H1 (cell line): ENCODE data around the gene SF3B2. TPM values are rescaled to one million over a fixed set of nuclear protein-coding genes. Genes with fewer than 3 reads are reported as not detected.

Experiments used
- CTCF ChIA-PET: fragments of 300-600 bp; sonication (Branson Sonifier 250); formaldehyde crosslinking; loops from one replicate; lab custom pipeline; 2021; ENCODE audit not compliant: partially characterized antibody; lab: Charles Lee
- POLR2A ChIA-PET: fragments of 300-600 bp; sonication (Branson Sonifier 250); formaldehyde crosslinking; loops from one replicate; lab custom pipeline; 2021; ENCODE audit warnings: inconsistent platforms; ENCODE audit not compliant: partially characterized antibody; lab: Charles Lee
- DNase-seq, 2 experiments: peaks; one replicate each; pipeline versions ENCODE4 v3.0.0 to v3.0.0-alpha.2; 2010 to 2022; ENCODE audit warnings: low spot score in 2 of 2, low read depth in 1 of 2, mixed read lengths in 1 of 2
- FAIRE-seq: peaks from 2 replicates; lab custom pipeline; 2011; peaks lifted over from hg19 to GRCh38; lab: Jason Lieb, UNC
- H2AFZ ChIP-seq: 2 replicates; pipeline ENCODE4 v1.8.1; 2012; ENCODE audit warnings: low read length, inconsistent platforms
- H2AK5ac ChIP-seq: 2 replicates; pipeline ENCODE4 v1.6.1; 2013; ENCODE audit warnings: low read depth, low read length
- H2BK120ac ChIP-seq: replicated peaks from 2 replicates; pipeline ENCODE3; 2013; ENCODE audit warnings: low read depth, low read length, inconsistent platforms
- H2BK12ac ChIP-seq: 2 replicates; pipeline ENCODE4 v1.6.1; 2013; ENCODE audit warnings: low read depth, low read length
- H2BK15ac ChIP-seq: 2 replicates; pipeline ENCODE4 v1.6.1; 2013; ENCODE audit warnings: low read length
- H2BK20ac ChIP-seq: 2 replicates; pipeline ENCODE4 v1.6.1; 2013; ENCODE audit warnings: low read length
- H2BK5ac ChIP-seq: 2 replicates; pipeline ENCODE4 v1.6.1; 2013; ENCODE audit warnings: low read depth, low read length
- H3K14ac ChIP-seq: 2 replicates; pipeline ENCODE4 v1.6.1; 2013; ENCODE audit warnings: inconsistent platforms; ENCODE audit not compliant: insufficient read length
- H3K18ac ChIP-seq: 2 replicates; pipeline ENCODE4 v1.6.1; 2013; ENCODE audit warnings: low read length; ENCODE audit errors: extremely low read depth
- H3K23ac ChIP-seq: 2 replicates; pipeline ENCODE4 v1.6.1; 2013; ENCODE audit warnings: inconsistent platforms; ENCODE audit not compliant: insufficient read length
- H3K23me2 ChIP-seq: 2 replicates; pipeline ENCODE4 v1.6.1; 2013; ENCODE audit warnings: low read depth, low read length
- H3K27ac ChIP-seq: 2 replicates; pipeline ENCODE4 v1.6.1; 2011; ENCODE audit warnings: low read depth, low read length, inconsistent platforms
- H3K27me3 ChIP-seq, 4 experiments: replicated peaks in 1 of 4; 1 replicate in 1 of 4; 2 replicates in 3 of 4; pipeline versions ENCODE4 v1.6.1 to v1.8.1; 2011 to 2013; ENCODE audit warnings: low read length in 3 of 4, mild to moderate bottlenecking in 3 of 4, inconsistent platforms in 2 of 4, mixed read lengths in 2 of 4, moderate library complexity in 1 of 4; ENCODE audit not compliant: control insufficient read depth in 3 of 4, insufficient read depth in 3 of 4; ENCODE audit errors: extremely low read depth in 1 of 4
- H3K36me3 ChIP-seq, 4 experiments: 2 replicates each; pipeline versions ENCODE4 v1.6.1 to v1.8.1; 2011 to 2013; ENCODE audit warnings: mild to moderate bottlenecking in 4 of 4, low read length in 3 of 4, moderate library complexity in 2 of 4, control low read depth in 1 of 4, inconsistent platforms in 1 of 4; ENCODE audit not compliant: insufficient read depth in 4 of 4, control insufficient read depth in 2 of 4
- H3K4ac ChIP-seq: replicated peaks from 2 replicates; pipeline ENCODE3; 2013; ENCODE audit warnings: low read length, low read depth, mixed read lengths, inconsistent platforms; ENCODE audit not compliant: insufficient read length
- H3K4me1 ChIP-seq, 4 experiments: replicated peaks in 1 of 4; 1 replicate in 1 of 4; 2 replicates in 3 of 4; pipeline versions ENCODE4 v1.6.1 to v1.8.1; 2011 to 2013; ENCODE audit warnings: low read length in 3 of 4, inconsistent platforms in 2 of 4, mixed read lengths in 1 of 4; ENCODE audit not compliant: insufficient read depth in 4 of 4, control insufficient read depth in 3 of 4
- H3K4me2 ChIP-seq, 2 experiments: 2 replicates each; pipeline versions ENCODE4 v1.6.1 to v1.8.1; 2011 to 2013; ENCODE audit warnings: low read depth in 2 of 2, low read length in 2 of 2, control low read depth in 1 of 2, inconsistent platforms in 1 of 2, mild to moderate bottlenecking in 1 of 2; ENCODE audit not compliant: insufficient read depth in 1 of 2
- H3K4me3 ChIP-seq, 4 experiments: fragments of 200-600, 300-600 bp in 1 of 4; sonication (generic), shearing (Covaris generic), sonication (Bioruptor Twin) in 1 of 4; 2 replicates each; pipeline versions ENCODE4 v1.5.1 to v1.8.1; 2011 to 2016; ENCODE audit warnings: low read length in 4 of 4, low read depth in 3 of 4, control low read depth in 2 of 4, inconsistent platforms in 2 of 4, mild to moderate bottlenecking in 2 of 4, mixed read lengths in 1 of 4, moderate library complexity in 1 of 4; ENCODE audit not compliant: insufficient read depth in 2 of 4; ENCODE audit errors: extremely low read depth in 1 of 4
- H3K56ac ChIP-seq: replicated peaks from 2 replicates; pipeline ENCODE3; 2013; ENCODE audit warnings: low read depth, mild to moderate bottlenecking, mixed read lengths, low read length, inconsistent platforms; ENCODE audit not compliant: insufficient read length
- H3K79me1 ChIP-seq: 2 replicates; pipeline ENCODE4 v1.6.1; 2013; ENCODE audit warnings: low read depth, low read length, control low read depth
- H3K79me2 ChIP-seq, 2 experiments: 2 replicates each; pipeline versions ENCODE4 v1.6.1 to v1.8.1; 2012 to 2013; ENCODE audit warnings: low read length in 2 of 2, mild to moderate bottlenecking in 2 of 2, inconsistent platforms in 1 of 2; ENCODE audit not compliant: insufficient read depth in 2 of 2, control insufficient read depth in 1 of 2
- H3K9ac ChIP-seq, 4 experiments: replicated peaks in 1 of 4; 1 replicate in 1 of 4; 2 replicates in 3 of 4; pipeline versions ENCODE4 v1.6.1 to v1.8.1; 2011 to 2013; ENCODE audit warnings: low read depth in 3 of 4, low read length in 3 of 4, control low read depth in 2 of 4, mild to moderate bottlenecking in 2 of 4, moderate library complexity in 2 of 4, inconsistent platforms in 1 of 4; ENCODE audit errors: extremely low read depth in 1 of 4
- H3K9me3 ChIP-seq, 2 experiments: 2 replicates each; pipeline versions ENCODE4 v1.6.1 to v1.8.1; 2012 to 2013; ENCODE audit warnings: mild to moderate bottlenecking in 2 of 2, moderate library complexity in 2 of 2, control low read depth in 1 of 2, inconsistent platforms in 1 of 2, low read depth in 1 of 2, low read length in 1 of 2, mixed read lengths in 1 of 2; ENCODE audit not compliant: insufficient read depth in 2 of 2
- H4K20me1 ChIP-seq, 2 experiments: replicated peaks in 1 of 2; 2 replicates each; pipeline versions ENCODE3 to v1.8.1; 2011 to 2013; ENCODE audit warnings: inconsistent platforms in 2 of 2, low read length in 2 of 2, mild to moderate bottlenecking in 1 of 2; ENCODE audit not compliant: insufficient read depth in 2 of 2, control insufficient read depth in 1 of 2
- H4K5ac ChIP-seq: 2 replicates; pipeline ENCODE4 v1.6.1; 2013; ENCODE audit warnings: low read length, low read depth, mixed read lengths, inconsistent platforms; ENCODE audit not compliant: insufficient read length
- H4K8ac ChIP-seq: 2 replicates; pipeline ENCODE4 v1.8.0; 2013; ENCODE audit warnings: mild to moderate bottlenecking, moderate library complexity, low read length, inconsistent platforms; ENCODE audit not compliant: insufficient read depth; ENCODE audit errors: extremely low read depth
- H4K91ac ChIP-seq: replicated peaks from 2 replicates; pipeline ENCODE3; 2013; ENCODE audit warnings: low read length, mixed read lengths, inconsistent platforms; ENCODE audit not compliant: insufficient read length
- ASH2L ChIP-seq: fragments of 200-600, 300-600 bp; sonication (generic); IDR thresholded peaks from one replicate; pipeline ENCODE4 v1.7.1; 2017; ENCODE audit warnings: low read length
- ATF3 ChIP-seq: IDR thresholded peaks from 2 replicates; pipeline ENCODE4 v1.6.1; 2011; ENCODE audit warnings: low read depth, mild to moderate bottlenecking, low read length; ENCODE audit not compliant: insufficient read depth
- CHD1 ChIP-seq: IDR thresholded peaks from 2 replicates; pipeline ENCODE4 v1.6.1; 2012; ENCODE audit warnings: low read depth, low read length, improper control_type of control experiment
- GABPA ChIP-seq: IDR thresholded peaks from 2 replicates; pipeline ENCODE4 v1.6.1; 2011; ENCODE audit warnings: mild to moderate bottlenecking, low read length, moderate library complexity, borderline replicate concordance; ENCODE audit not compliant: insufficient read depth
- JUND ChIP-seq: IDR thresholded peaks from 2 replicates; pipeline ENCODE4 v1.6.1; 2011; ENCODE audit warnings: mild to moderate bottlenecking, improper control_type of control experiment, low read length
- NANOG ChIP-seq: IDR thresholded peaks from 2 replicates; pipeline ENCODE4 v1.6.1; 2011; ENCODE audit warnings: low read length, low read depth, mild to moderate bottlenecking, inconsistent platforms; ENCODE audit not compliant: insufficient read depth, poor library complexity, severe bottlenecking
- RAD21 ChIP-seq, 2 experiments: IDR thresholded peaks in 1 of 2; conservative IDR thresholded peaks in 1 of 2; 2 replicates each; pipeline ENCODE4 v1.6.1; 2011; ENCODE audit warnings: low read depth in 2 of 2, low read length in 2 of 2, improper control_type of control experiment in 1 of 2, inconsistent platforms in 1 of 2, mild to moderate bottlenecking in 1 of 2, moderate library complexity in 1 of 2
- RNF2 ChIP-seq: fragments of 200-900, 300-1000 bp; sonication (generic); IDR thresholded peaks from 2 replicates; pipeline ENCODE4 v1.7.1; 2016; ENCODE audit warnings: borderline replicate concordance, low read depth, mild to moderate bottlenecking, antibody characterized with exemption, low read length; ENCODE audit not compliant: poor library complexity, severe bottlenecking; ENCODE audit errors: missing control alignments
- SP4 ChIP-seq: IDR thresholded peaks from 2 replicates; pipeline ENCODE4 v1.6.1; 2012; ENCODE audit warnings: low read length, inconsistent platforms
- TAF1 ChIP-seq: IDR thresholded peaks from 2 replicates; pipeline ENCODE4 v1.6.1; 2011; ENCODE audit warnings: mild to moderate bottlenecking, low read depth, low read length
- TAF7 ChIP-seq: optimal IDR thresholded peaks from 2 replicates; pipeline ENCODE3; 2011; ENCODE audit warnings: low read depth, mild to moderate bottlenecking, inconsistent platforms, low read length, moderate library complexity, borderline replicate concordance
- WGBS, 2 experiments: shearing (Covaris generic) in 1 of 2; methylation state at CpG; one replicate each; pipeline versions ENCODE4 v1.1.6 to v1.1.7; 2013 to 2015; ENCODE audit warnings: low lambda C conversion rate in 2 of 2, mixed read lengths in 2 of 2, inconsistent platforms in 1 of 2, low coverage in 1 of 2, missing lambda C conversion rate in 1 of 2; ENCODE audit not compliant: insufficient replicate concordance in 2 of 2, insufficient coverage in 1 of 2, insufficient read length in 1 of 2; ENCODE audit errors: extremely low coverage in 1 of 2, missing lambda C conversion rate in 1 of 2; 5-methylcytosine and 5-hydroxymethylcytosine counted together
- polyA plus RNA-seq, 7 experiments: library from polyadenylated mRNA; depleted of rRNA in 3 of 7; stranded (reverse) in 5 of 7; unstranded in 2 of 7; fragments of >200 nt in 5 of 7; fragments of 200-250 nt in 2 of 7; gene quantifications; 1 replicate in 5 of 7; 2 replicates in 1 of 7; 4 replicates in 1 of 7; pipeline versions ENCODE4 v1.2.1 to v1.2.3, GENCODE V29; 2011 to 2013; ENCODE audit warnings: missing spikeins in 2 of 7, mixed read lengths in 2 of 7
- total RNA-seq: library from RNA; stranded (reverse); fragmentation: NEBNext Ultra II Directional; extraction: Animal tissue kit (Norgen Biotek cat#: 25700); gene quantifications from 2 replicates; pipeline ENCODE4 v1.2.1, GENCODE V29; 2021

The SF3B2 gene
- total and polyA plus RNA-seq, 2 of the 8 experiments (the other 6 are each of a cell fraction or from before 2014, with no cell fraction given), result 182 to 237 TPM

DNA sequence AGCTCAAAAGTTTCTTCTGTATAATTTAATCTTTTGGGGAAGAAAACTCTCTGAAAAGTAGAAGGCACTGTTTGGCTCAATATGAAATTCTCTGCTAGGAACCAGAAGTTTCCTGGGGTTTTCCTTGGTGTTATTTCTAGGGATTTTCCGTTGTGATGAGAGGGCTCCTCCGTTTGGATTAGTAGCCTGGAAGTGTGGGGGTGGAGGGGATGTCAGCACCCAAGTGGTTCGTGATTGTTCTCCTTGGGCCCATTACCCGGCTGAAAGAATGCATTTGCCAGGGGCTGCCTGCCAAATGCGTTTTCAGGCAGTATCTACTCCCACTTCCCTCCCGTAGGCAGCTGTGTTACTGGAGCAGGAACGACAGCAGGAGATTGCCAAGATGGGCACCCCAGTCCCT is 4.3 kb downstream of the SF3B2 start:
- no peak overlapping the region for H4K91ac ChIP-seq
- peaks cover 6% of the 10 kb centered on the region; the same call in 1 of the 2 replicates for H3K23me2 ChIP-seq
- H3K4me3 ChIP-seq, result no peak overlapping the region
- FAIRE-seq, result no peak
- no peak overlapping the region for H3K23ac ChIP-seq
- no peak overlapping the region for H2AK5ac ChIP-seq
- H3K27me3 ChIP-seq, result no peaks in the 10 kb centered on the region
- no peak overlapping the region for H3K18ac ChIP-seq
- H3K36me3 ChIP-seq, result peaks cover 43 to 70% (median 60%) of the 10 kb centered on the region in 4 experiments
- peaks cover 10 to 23% of the 10 kb centered on the region in 2 experiments for H3K79me2 ChIP-seq
- H2BK15ac ChIP-seq, result no peak overlapping the region
- no peak overlapping the region for H2BK120ac ChIP-seq
- no peak overlapping the region for H4K5ac ChIP-seq
- peaks cover 10% of the 10 kb centered on the region for H3K79me1 ChIP-seq
- H2BK20ac ChIP-seq, result no peak overlapping the region
- peaks cover 0 to 11% of the 10 kb centered on the region in 2 experiments for H4K20me1 ChIP-seq
- H2BK12ac ChIP-seq, result no peak overlapping the region
- ChIA-PET CTCF (interaction anchor here (0.8 to 12.0 kb wide), 4 partner anchors 9 to 170 kb away, joined by 3 to 144 read pairs (median 4); no protein-coding TSS in a partner anchor), POLR2A (interaction anchor here (0.6 to 13.4 kb wide), 4 partner anchors 11 to 367 kb away, joined by 3 to 150 read pairs (median 3); partner anchors contain the start of genes CST6 and PACS1)
- no peak overlapping the region for H3K9ac ChIP-seq
- no peak overlapping the region for H3K4me2 ChIP-seq
- H3K56ac ChIP-seq, result no peak overlapping the region
- no peak overlapping the region for H3K4ac ChIP-seq
- no peak overlapping the region for H2BK5ac ChIP-seq
- 85% methylated on average over 7 of the region's 7 CpGs; no CpG with 5 or more reads in 1 of the 2 experiments for WGBS, 2 experiments
- no peaks in the 10 kb centered on the region for H3K9me3 ChIP-seq
- H4K8ac ChIP-seq, result no peak overlapping the region
- no peak for DNase-seq
- H2AFZ ChIP-seq, result no peak overlapping the region
- H3K27ac ChIP-seq, result no peak overlapping the region
- no peak overlapping the region for H3K14ac ChIP-seq
- H3K4me1 ChIP-seq, result peaks cover 0 to 7% (median 4%) of the 10 kb centered on the region in 4 experiments; a peak in 5 of 7 replicates
- TF ChIP-seq TAF1, result no peak
- TF ChIP-seq ATF3, result no peak
- no peak for TF ChIP-seq RAD21 (IDR thresholded peaks at IDR 0.05 in 1 of 2, conservative IDR thresholded peaks at IDR 0.05 in 1 of 2; ENCODE audit: low read depth in 2 of 2, low read length in 2 of 2)
- no peak for TF ChIP-seq JUND
- TF ChIP-seq GABPA, result no peak
- no peak for TF ChIP-seq RNF2
- no peak for TF ChIP-seq SP4
- TF ChIP-seq TAF7, result no peak
- no peak for TF ChIP-seq NANOG
- TF ChIP-seq CHD1, result no peak
- TF ChIP-seq ASH2L, result no peak
